HepG2 (cell line): ENCODE results near the gene MCOLN1. TPM values are rescaled to one million over a fixed set of nuclear protein-coding genes. Genes with fewer than 3 reads are reported as not detected.
A peak's percentile ranks its signal among the peaks of the same experiment; 100 is the strongest.

Experiments
- ATM ChIP-seq: fragments of 450-650 bp; IDR thresholded peaks from 2 replicates; pipeline ENCODE4 v1.7.1; 2017; ENCODE audit warnings: mild to moderate bottlenecking, borderline replicate concordance
- MAFF ChIP-seq: IDR thresholded peaks from 2 replicates; pipeline ENCODE4 v1.6.1; 2011; ENCODE audit warnings: low read depth, low read length, improper control_type of control experiment
- SOX6 ChIP-seq, 2 experiments: fragments of 450-650 bp in 1 of 2; sonication (generic) in 1 of 2; formaldehyde crosslinking in 1 of 2; IDR thresholded peaks; 2 replicates each; pipeline versions ENCODE4 v1.4.0 to v1.6.1; 2017 to 2020; ENCODE audit warnings: antibody characterized with exemption in 1 of 2, mild to moderate bottlenecking in 1 of 2, missing genetic modification reagents in 1 of 2
- STAT5B ChIP-seq: sonication (generic); formaldehyde crosslinking; IDR thresholded peaks from 2 replicates; pipeline ENCODE4 v1.4.0; 2020; ENCODE audit warnings: missing genetic modification reagents
- ZEB1 ChIP-seq: IDR thresholded peaks from 2 replicates; pipeline ENCODE4 v1.6.1; 2012; ENCODE audit warnings: mild to moderate bottlenecking, low read depth, inconsistent platforms; ENCODE audit not compliant: insufficient replicate concordance
- ZKSCAN1 ChIP-seq: fragments of 150-350 bp; IDR thresholded peaks from 2 replicates; pipeline ENCODE4 v1.6.1; 2014; ENCODE audit warnings: low read length
- ZNF124 ChIP-seq: sonication (generic); formaldehyde crosslinking; IDR thresholded peaks from 2 replicates; pipeline ENCODE4 v1.4.0; 2020; ENCODE audit warnings: missing genetic modification reagents
- ZNF253 ChIP-seq: sonication (generic); formaldehyde crosslinking; IDR thresholded peaks from 2 replicates; pipeline ENCODE4 v1.8.0; 2022; ENCODE audit warnings: mild to moderate bottlenecking, missing genetic modification reagents, borderline replicate concordance
- ZNF317 ChIP-seq: sonication (generic); formaldehyde crosslinking; IDR thresholded peaks from 2 replicates; pipeline ENCODE4 v1.5.0; 2020; ENCODE audit warnings: mild to moderate bottlenecking, missing genetic modification reagents
- ZNF557 ChIP-seq: sonication (generic); formaldehyde crosslinking; IDR thresholded peaks from 2 replicates; pipeline ENCODE4 v1.4.0; 2020; ENCODE audit warnings: missing genetic modification reagents
- ZNF605 ChIP-seq: sonication (generic); formaldehyde crosslinking; IDR thresholded peaks from 2 replicates; pipeline ENCODE4 v1.8.0; 2022; ENCODE audit warnings: mild to moderate bottlenecking, missing genetic modification reagents
- ZNF780A ChIP-seq: sonication (generic); formaldehyde crosslinking; IDR thresholded peaks from 2 replicates; pipeline ENCODE4 v1.8.0; 2022; ENCODE audit warnings: mild to moderate bottlenecking, missing genetic modification reagents, moderate library complexity
- ZNF788 ChIP-seq: sonication (generic); formaldehyde crosslinking; IDR thresholded peaks from 2 replicates; pipeline ENCODE4 v1.5.0; 2020; ENCODE audit warnings: mild to moderate bottlenecking, missing genetic modification reagents, borderline replicate concordance
- ZSCAN12 ChIP-seq: sonication (generic); formaldehyde crosslinking; IDR thresholded peaks from 2 replicates; pipeline ENCODE4 v1.9.0; 2021; ENCODE audit warnings: mild to moderate bottlenecking, missing genetic modification reagents
- ZSCAN31 ChIP-seq: sonication (generic); formaldehyde crosslinking; IDR thresholded peaks from 2 replicates; pipeline ENCODE4 v1.5.0; 2020; ENCODE audit warnings: low read depth, mild to moderate bottlenecking, missing genetic modification reagents
- ZSCAN9 ChIP-seq: IDR thresholded peaks from 2 replicates; pipeline ENCODE4 v1.6.1; 2016; ENCODE audit warnings: borderline replicate concordance
- polyA plus RNA-seq, 8 experiments: library from polyadenylated mRNA; depleted of rRNA in 3 of 8; stranded (reverse) in 7 of 8; unstranded in 1 of 8; fragments of >200 nt; fragmentation: Illumina TruSeq in 4 of 8; extraction: Trizol in 4 of 8; gene quantifications; 2 replicates each; pipeline versions ENCODE4 v1.2.1 to v1.2.3, GENCODE V29; 2011 to 2016; ENCODE audit warnings: low read depth in 4 of 8, missing spikeins in 1 of 8, mixed read lengths in 1 of 8; ENCODE audit not compliant: insufficient read depth in 1 of 8
- total RNA-seq, 5 experiments: library from RNA; depleted of rRNA; stranded (reverse); fragments of >200 nt; fragmentation: Illumina TruSeq; extraction: Trizol; gene quantifications; 2 replicates each; pipeline ENCODE4 v1.2.3, GENCODE V29; 2016; ENCODE audit warnings: low read depth in 1 of 5
- TF ChIP-seq, protein P1 (sequence below): sonication (generic); formaldehyde crosslinking; IDR thresholded peaks from 2 replicates; pipeline ENCODE4 v1.9.0; 2021; ENCODE audit warnings: missing genetic modification reagents, borderline replicate concordance
- TF ChIP-seq, protein P2 (sequence below): sonication (generic); formaldehyde crosslinking; IDR thresholded peaks from 2 replicates; pipeline ENCODE4 v1.8.0; 2022; ENCODE audit warnings: mild to moderate bottlenecking, missing genetic modification reagents, moderate library complexity
- TF ChIP-seq, protein P3 (sequence below): sonication (generic); formaldehyde crosslinking; IDR thresholded peaks from 2 replicates; pipeline ENCODE4 v1.5.0; 2020; ENCODE audit warnings: missing genetic modification reagents, mild to moderate bottlenecking, borderline replicate concordance
- TF ChIP-seq, protein P4 (sequence below): sonication (generic); formaldehyde crosslinking; IDR thresholded peaks from 2 replicates; pipeline ENCODE4 v1.8.0; 2022; ENCODE audit warnings: low read depth, missing genetic modification reagents

The MCOLN1 gene
- total and polyA plus RNA-seq, 2 of the 13 experiments (the other 11 are each of a cell fraction or from before 2014, with no cell fraction given), result 3.4 to 15.7 TPM

DNA sequence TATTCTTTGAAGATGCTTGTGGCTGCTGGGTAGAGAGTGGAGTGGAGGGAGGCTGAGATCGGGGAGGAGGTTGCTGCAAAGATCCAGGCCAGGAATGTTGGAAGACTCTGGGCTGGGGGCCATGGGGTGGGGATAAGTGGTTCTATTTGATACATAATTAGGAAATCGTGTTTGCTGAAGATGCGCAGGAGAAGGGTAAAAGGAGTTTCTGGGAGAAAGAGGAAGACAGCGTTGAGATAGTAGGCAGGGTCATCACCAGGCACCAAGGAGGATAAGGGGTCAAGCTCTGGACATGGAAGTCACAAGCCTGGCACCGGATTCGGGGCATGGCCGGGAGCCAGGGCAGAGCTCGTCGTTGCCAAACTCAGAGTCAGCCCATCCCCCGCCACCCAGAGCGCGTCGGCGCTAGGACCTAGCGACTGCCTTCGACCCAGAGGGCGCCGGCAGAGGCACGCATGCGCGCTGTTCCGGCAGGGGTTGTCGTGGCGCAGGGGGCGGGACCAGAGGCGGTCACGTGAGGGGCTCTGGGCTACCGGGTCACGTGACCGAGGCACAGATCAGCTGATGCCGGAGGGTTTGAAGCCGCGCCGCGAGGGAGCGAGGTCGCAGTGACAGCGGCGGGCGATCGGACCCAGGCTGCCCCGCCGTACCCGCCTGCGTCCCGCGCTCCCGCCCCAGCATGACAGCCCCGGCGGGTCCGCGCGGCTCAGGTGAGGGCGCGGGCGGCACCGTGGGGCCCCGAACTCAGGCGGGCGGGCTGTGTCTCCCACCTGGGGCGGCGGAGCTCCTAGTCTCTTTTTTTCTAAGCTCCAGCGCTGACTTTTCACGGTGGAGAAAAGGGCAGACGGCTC is at the start of gene MCOLN1 (continued):
- no peak; the same call in none of the 2 replicates for TF ChIP-seq ZSCAN31 (CRISPR knock-in tag)
- TF ChIP-seq ZNF317, result peak; percentile 82; the same call in 1 of the 2 replicates
- TF ChIP-seq, protein P1, sequence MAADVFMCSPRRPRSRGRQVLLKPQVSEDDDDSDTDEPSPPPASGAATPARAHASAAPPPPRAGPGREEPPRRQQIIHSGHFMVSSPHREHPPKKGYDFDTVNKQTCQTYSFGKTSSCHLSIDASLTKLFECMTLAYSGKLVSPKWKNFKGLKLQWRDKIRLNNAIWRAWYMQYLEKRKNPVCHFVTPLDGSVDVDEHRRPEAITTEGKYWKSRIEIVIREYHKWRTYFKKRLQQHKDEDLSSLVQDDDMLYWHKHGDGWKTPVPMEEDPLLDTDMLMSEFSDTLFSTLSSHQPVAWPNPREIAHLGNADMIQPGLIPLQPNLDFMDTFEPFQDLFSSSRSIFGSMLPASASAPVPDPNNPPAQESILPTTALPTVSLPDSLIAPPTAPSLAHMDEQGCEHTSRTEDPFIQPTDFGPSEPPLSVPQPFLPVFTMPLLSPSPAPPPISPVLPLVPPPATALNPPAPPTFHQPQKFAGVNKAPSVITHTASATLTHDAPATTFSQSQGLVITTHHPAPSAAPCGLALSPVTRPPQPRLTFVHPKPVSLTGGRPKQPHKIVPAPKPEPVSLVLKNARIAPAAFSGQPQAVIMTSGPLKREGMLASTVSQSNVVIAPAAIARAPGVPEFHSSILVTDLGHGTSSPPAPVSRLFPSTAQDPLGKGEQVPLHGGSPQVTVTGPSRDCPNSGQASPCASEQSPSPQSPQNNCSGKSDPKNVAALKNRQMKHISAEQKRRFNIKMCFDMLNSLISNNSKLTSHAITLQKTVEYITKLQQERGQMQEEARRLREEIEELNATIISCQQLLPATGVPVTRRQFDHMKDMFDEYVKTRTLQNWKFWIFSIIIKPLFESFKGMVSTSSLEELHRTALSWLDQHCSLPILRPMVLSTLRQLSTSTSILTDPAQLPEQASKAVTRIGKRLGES (CRISPR knock-in tag), result no peak
- no peak for TF ChIP-seq STAT5B (CRISPR knock-in tag)
- no peak for TF ChIP-seq ZNF253
- TF ChIP-seq ZNF605, result no peak
- peak; percentile 32; the same call in 1 of the 2 replicates for TF ChIP-seq ZKSCAN1
- 0 out of 2 replicates have a peak, but pooled peaks have one; percentile 70 for TF ChIP-seq ZSCAN9
- TF ChIP-seq, protein P2, sequence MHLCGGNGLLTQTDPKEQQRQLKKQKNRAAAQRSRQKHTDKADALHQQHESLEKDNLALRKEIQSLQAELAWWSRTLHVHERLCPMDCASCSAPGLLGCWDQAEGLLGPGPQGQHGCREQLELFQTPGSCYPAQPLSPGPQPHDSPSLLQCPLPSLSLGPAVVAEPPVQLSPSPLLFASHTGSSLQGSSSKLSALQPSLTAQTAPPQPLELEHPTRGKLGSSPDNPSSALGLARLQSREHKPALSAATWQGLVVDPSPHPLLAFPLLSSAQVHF (CRISPR knock-in tag), result no peak
- TF ChIP-seq, protein P3, sequence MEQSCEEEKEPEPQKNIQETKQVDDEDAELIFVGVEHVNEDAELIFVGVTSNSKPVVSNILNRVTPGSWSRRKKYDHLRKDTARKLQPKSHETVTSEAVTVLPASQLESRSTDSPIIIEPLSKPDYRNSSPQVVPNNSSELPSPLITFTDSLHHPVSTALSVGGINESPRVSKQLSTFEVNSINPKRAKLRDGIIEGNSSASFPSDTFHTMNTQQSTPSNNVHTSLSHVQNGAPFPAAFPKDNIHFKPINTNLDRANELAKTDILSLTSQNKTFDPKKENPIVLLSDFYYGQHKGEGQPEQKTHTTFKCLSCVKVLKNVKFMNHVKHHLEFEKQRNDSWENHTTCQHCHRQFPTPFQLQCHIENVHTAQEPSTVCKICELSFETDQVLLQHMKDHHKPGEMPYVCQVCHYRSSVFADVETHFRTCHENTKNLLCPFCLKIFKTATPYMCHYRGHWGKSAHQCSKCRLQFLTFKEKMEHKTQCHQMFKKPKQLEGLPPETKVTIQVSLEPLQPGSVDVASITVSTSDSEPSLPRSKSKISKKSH (CRISPR knock-in tag), result no peak
- no peak for TF ChIP-seq ZEB1
- no peak for TF ChIP-seq ZNF557 (CRISPR knock-in tag)
- no peak for TF ChIP-seq MAFF
- no peak for TF ChIP-seq ATM
- TF ChIP-seq, protein P4, sequence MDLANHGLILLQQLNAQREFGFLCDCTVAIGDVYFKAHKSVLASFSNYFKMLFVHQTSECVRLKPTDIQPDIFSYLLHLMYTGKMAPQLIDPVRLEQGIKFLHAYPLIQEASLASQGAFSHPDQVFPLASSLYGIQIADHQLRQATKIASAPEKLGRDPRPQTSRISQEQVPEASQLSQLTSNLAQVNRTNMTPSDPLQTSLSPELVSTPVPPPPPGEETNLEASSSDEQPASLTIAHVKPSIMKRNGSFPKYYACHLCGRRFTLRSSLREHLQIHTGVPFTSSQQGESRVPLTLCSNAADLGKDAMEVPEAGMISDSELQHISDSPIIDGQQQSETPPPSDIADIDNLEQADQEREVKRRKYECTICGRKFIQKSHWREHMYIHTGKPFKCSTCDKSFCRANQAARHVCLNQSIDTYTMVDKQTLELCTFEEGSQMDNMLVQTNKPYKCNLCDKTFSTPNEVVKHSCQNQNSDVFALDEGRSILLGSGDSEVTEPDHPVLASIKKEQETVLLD, result peak; percentile 71; the same call in 1 of the 2 replicates
- TF ChIP-seq ZSCAN12 (CRISPR knock-in tag), result 0 out of 2 replicates have a peak, but pooled peaks have one; percentile 27
- no peak for TF ChIP-seq ZNF780A (CRISPR knock-in tag)
- TF ChIP-seq ZNF124 (CRISPR knock-in tag), result peak; percentile 88
- TF ChIP-seq SOX6 (IDR thresholded peaks at IDR 0.05), result no peak
- TF ChIP-seq SOX6 (CRISPR knock-in tag; IDR thresholded peaks at IDR 0.05), result peak; percentile 73
- TF ChIP-seq ZNF788 (CRISPR knock-in tag), result peak; percentile 96
